Thyroid gland (tissue), 4 donors: ENCODE measurements around the gene GLIPR2. TPM values are rescaled to one million over a fixed set of nuclear protein-coding genes. Genes with fewer than 3 reads are reported as not detected.
A peak's percentile ranks its signal among the peaks of the same experiment; 100 is the strongest.

Source experiments
- DNase-seq, 2 donors: peaks; one replicate each; pipeline ENCODE4 v3.0.0-alpha.2; 2019
- H3K27ac ChIP-seq, 3 donors: fragments of 200-600 bp; sonication (generic); 1 replicate in 2 of 3; 2 replicates in 1 of 3; pipeline ENCODE4 v1.5.1; 2016 to 2019; ENCODE audit warnings: mild to moderate bottlenecking in 1 of 3, moderate library complexity in 1 of 3
- H3K27me3 ChIP-seq: fragments of 200-600 bp; sonication (generic); one replicate; pipeline ENCODE4 v1.5.1; 2019
- H3K36me3 ChIP-seq, 2 donors: fragments of 200-600 bp; sonication (generic); one replicate each; pipeline ENCODE4 v1.5.1; 2016 to 2019
- H3K4me1 ChIP-seq, 2 donors: fragments of 200-600 bp; sonication (generic); one replicate each; pipeline ENCODE4 v1.5.1; 2017 to 2019
- H3K4me3 ChIP-seq, 3 donors: fragments of 200-600 bp; sonication (generic); replicated peaks in 1 of 3; 1 replicate in 2 of 3; 2 replicates in 1 of 3; pipeline ENCODE4 v1.5.1; 2016; ENCODE audit warnings: mild to moderate bottlenecking in 1 of 3
- H3K9me3 ChIP-seq: fragments of 200-600 bp; sonication (generic); one replicate; pipeline ENCODE4 v1.5.1; 2017
- CTCF ChIP-seq, 6 experiments: fragments of 200-600 bp in 3 of 6; fragments of 450-650 bp in 3 of 6; sonication (generic) in 3 of 6; IDR thresholded peaks; one replicate each; pipeline ENCODE4 v1.5.1; 2016 to 2019; ENCODE audit warnings: antibody characterized with exemption in 6 of 6, mild to moderate bottlenecking in 2 of 6, inconsistent platforms in 1 of 6, moderate library complexity in 1 of 6
- POLR2A ChIP-seq, 2 donors: fragments of 450-650 bp; IDR thresholded peaks; one replicate each; pipeline ENCODE4 v1.6.1; 2017; ENCODE audit warnings: antibody characterized with exemption in 2 of 2, mild to moderate bottlenecking in 2 of 2, moderate library complexity in 1 of 2
- WGBS, 2 donors: methylation state at CpG; one replicate each; pipeline ENCODE4 v1.1.5; 2017; 5-methylcytosine and 5-hydroxymethylcytosine counted together
- intact Hi-C: fragments of 100-400 bp; cut with DNase I; formaldehyde crosslinking; loops from one replicate; pipeline ENCODE4 v1.15.1; 2023
- total RNA-seq, 4 donors: library from RNA; depleted of rRNA; stranded (reverse); fragments of >200 nt; gene quantifications; one replicate each; pipeline ENCODE4 v1.2.3, GENCODE V29; 2016

The GLIPR2 gene
- total RNA-seq, 4 donors from 2014 or later: 15.6 to 25.1 (median 20.4) TPM

- no peaks in the 10 kb centered on the region for H3K4me1 ChIP-seq
- peak overlapping the region in 1 of 3 donors; percentile 4 for H3K27ac ChIP-seq
- peak; percentile 86 to 91 for DNase-seq
- no peak for TF ChIP-seq POLR2A (IDR thresholded peaks at IDR 0.05)
- peak; percentile 39 to 89 (median 80) for TF ChIP-seq CTCF (IDR thresholded peaks at IDR 0.05)
- no peaks in the 10 kb centered on the region for H3K9me3 ChIP-seq
- no peak overlapping the region for H3K4me3 ChIP-seq
- no peaks in the 10 kb centered on the region for H3K36me3 ChIP-seq
- intact Hi-C loops: loop anchor here (2.0 kb wide), 1 partner anchor 64 kb away; no protein-coding TSS in a partner anchor
- WGBS, 2 donors: 64 to 73% methylated on average over 10 of the region's 10 CpGs
- no peaks in the 10 kb centered on the region for H3K27me3 ChIP-seq
Measured at GRCh38 chr9:36102742-36103495, 33.6 kb upstream of the GLIPR2 start.

DNA sequence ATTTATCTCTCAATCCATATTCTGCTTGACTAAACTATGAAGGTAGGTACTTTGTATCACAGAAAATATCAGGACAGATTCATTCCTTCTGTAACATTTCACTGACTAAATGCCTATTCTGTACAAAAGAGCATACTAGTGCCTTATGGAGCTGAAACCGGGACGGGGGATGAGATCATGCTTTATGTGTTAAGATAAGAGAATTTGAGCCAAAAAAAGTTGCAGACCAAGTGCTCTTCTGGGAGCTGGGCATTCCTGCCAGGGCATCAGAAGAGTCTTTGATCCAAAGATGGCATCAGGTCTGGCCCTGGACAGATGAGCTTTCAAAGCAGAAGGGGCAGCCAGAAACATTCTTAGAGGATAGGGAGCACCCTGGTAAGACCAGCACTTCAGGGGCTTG, 27.5 kb upstream of the GLIPR2 start:
- Histone ChIP-seq H3K27me3 (no peaks in the 10 kb centered on the region), H3K36me3 (no peaks in the 10 kb centered on the region), H3K27ac (no peak overlapping the region), H3K9me3 (no peaks in the 10 kb centered on the region), H3K4me3 (no peak overlapping the region), H3K4me1 (peaks cover 0 to 5% of the 10 kb centered on the region in 2 donors)
- WGBS, 2 donors: 61 to 83% methylated on average over 2 of the region's 2 CpGs
- DNase-seq: no peak
- intact Hi-C loops: no loop called here
- no peak for TF ChIP-seq POLR2A (IDR thresholded peaks at IDR 0.05)
- no peak for TF ChIP-seq CTCF (IDR thresholded peaks at IDR 0.05)

DNA sequence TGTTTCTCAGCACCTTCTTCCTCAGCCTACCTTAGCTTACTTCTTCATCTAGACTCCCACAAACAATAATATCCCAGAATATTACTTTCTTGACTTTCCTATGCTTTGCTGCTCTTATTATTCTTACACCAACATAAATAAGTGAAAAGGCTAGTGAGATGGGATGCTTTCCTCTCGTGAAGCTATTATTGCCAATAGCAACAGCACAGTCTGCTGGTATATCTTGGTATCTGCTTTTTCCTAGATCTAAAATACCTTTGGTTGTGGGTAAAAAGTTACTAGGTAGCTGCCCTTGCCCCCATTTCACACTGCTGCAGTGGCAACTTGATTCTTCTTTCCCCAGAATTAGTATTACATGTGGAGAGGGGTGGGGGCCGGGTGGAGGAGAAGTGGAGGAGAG, 26.1 kb upstream of the GLIPR2 start:
- Histone ChIP-seq H3K4me3 (no peak overlapping the region), H3K36me3 (no peaks in the 10 kb centered on the region)
- 92 to 97% methylated on average over 2 of the region's 2 CpGs for WGBS, 2 donors

GRCh38 chr9:36112516-36112915, 24.0 kb upstream of the GLIPR2 start:
- Histone ChIP-seq H3K4me3 (no peak overlapping the region), H3K4me1 (peaks cover 0 to 5% of the 10 kb centered on the region in 2 donors), H3K27me3 (no peaks in the 10 kb centered on the region), H3K27ac (no peak overlapping the region), H3K36me3 (no peaks in the 10 kb centered on the region), H3K9me3 (no peaks in the 10 kb centered on the region)
- TF ChIP-seq CTCF (IDR thresholded peaks at IDR 0.05) (no peak), POLR2A (IDR thresholded peaks at IDR 0.05) (no peak)
- intact Hi-C loops: no loop called here
- DNase-seq: no peak
- WGBS, 2 donors: 91 to 94% methylated on average over 3 of the region's 3 CpGs

More for the DNA sequence above, 26.1 kb upstream of the GLIPR2 start:
- no peaks in the 10 kb centered on the region for H3K27me3 ChIP-seq
- intact Hi-C loops: no loop called here
- DNase-seq: no peak
- H3K9me3 ChIP-seq: no peaks in the 10 kb centered on the region
- TF ChIP-seq POLR2A (IDR thresholded peaks at IDR 0.05): no peak
- TF ChIP-seq CTCF (IDR thresholded peaks at IDR 0.05): no peak
- H3K27ac ChIP-seq: no peak overlapping the region
- H3K4me1 ChIP-seq: peaks cover 0 to 5% of the 10 kb centered on the region in 2 donors

- Histone ChIP-seq H3K9me3 (no peaks in the 10 kb centered on the region), H3K27ac (no peak overlapping the region), H3K4me3 (no peak overlapping the region), H3K4me1 (peaks cover 6 to 11% of the 10 kb centered on the region in 2 donors), H3K27me3 (no peaks in the 10 kb centered on the region), H3K36me3 (no peaks in the 10 kb centered on the region)
- 86 to 92% methylated on average over 2 of the region's 2 CpGs for WGBS, 2 donors
- TF ChIP-seq POLR2A (IDR thresholded peaks at IDR 0.05) (no peak), CTCF (IDR thresholded peaks at IDR 0.05) (no peak)
- intact Hi-C loops: no loop called here
- no peak for DNase-seq
Measured at GRCh38 chr9:36113999-36114398, 22.5 kb upstream of the GLIPR2 start.
